ENCODE data around the gene KIAA1958. TPM values are rescaled to one million over a fixed set of nuclear protein-coding genes. Genes with fewer than 3 reads are reported as not detected.

Gene KIAA1958
- total and polyA plus RNA-seq, 9 donors = 5.7 to 40.3 (median 24.1) TPM

GRCh38 chr9:112712678-112713077, 226.1 kb downstream of the KIAA1958 start:
- 89 to 100% (median 92%) methylated on average over 3 of the region's 3 CpGs for WGBS, 3 donors
- no peak for DNase-seq
- intact Hi-C loops (cut with DNase I) = loop anchor here in 2 of 4 donors (5.0 to 10.0 kb wide), 2 partner anchors 618 to 625 kb away; no protein-coding TSS in a partner anchor
- H3K27ac ChIP-seq = no peak overlapping the region
- H3K27me3 ChIP-seq = no peaks in the 10 kb centered on the region
- no peaks in the 10 kb centered on the region for H3K9me3 ChIP-seq
- no peaks in the 10 kb centered on the region for H3K4me1 ChIP-seq (ENCODE audit: insufficient read depth)
- no peaks in the 10 kb centered on the region for H3K36me3 ChIP-seq
- TF ChIP-seq POLR2A (IDR thresholded peaks at IDR 0.05) (no peak), CTCF (IDR thresholded peaks at IDR 0.05) (no peak), EP300 (IDR thresholded peaks at IDR 0.05) (no peak)
- no peak overlapping the region for H3K4me3 ChIP-seq

DNA sequence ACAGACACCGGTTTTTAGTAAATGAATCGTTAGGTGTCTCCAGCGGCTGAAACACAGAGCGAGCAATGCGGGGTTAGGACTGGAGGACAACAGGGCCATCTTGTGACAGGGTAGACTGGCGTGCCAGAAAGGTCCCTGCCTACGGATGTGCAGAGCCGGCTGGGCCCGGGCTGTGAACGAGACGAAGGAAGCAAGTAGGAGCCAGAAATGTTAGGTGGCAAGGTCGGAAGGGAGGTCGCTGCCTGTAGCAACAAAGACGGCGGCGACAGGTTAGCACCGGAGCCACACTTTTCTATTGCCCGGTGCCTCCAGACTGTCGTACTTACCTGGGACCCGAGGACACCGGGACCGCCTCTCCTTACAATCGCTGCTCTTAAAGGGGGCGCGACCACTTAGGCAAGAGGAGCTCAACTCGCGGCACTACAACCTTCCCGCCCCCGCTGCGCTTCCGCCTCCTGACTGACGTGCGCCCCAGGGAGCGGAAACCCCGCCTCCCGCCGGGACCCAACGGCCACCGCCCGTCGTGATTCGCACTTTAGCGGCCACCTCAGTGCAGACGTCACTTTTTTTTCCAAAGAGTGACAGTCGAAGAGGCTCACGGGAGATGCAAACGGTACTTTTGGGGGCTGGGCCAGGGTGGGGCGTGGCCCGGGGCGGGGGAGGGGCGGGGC, 231.2 kb downstream of the KIAA1958 start, which contains the start of gene INIP:
Gene INIP (minus strand): TSS at position 457 of the 671 bp plus-strand sequence. CDS start 1,632 bp downstream, outside the sequence.
- intact Hi-C loops (cut with DNase I) = loop anchor here in 1 of 4 donors (10.0 kb wide), 1 partner anchor 623 kb away; no protein-coding TSS in a partner anchor
- 0 to 1% (median 1%) methylated on average over 45 to 51 of the region's 51 CpGs for WGBS, 3 donors
- DNase-seq = peak; percentile 92 to 96 (median 94)
- H3K9me3 ChIP-seq = no peaks in the 10 kb centered on the region
- H3K27ac ChIP-seq = peak within 1 kb of the TSS; percentile 79
- no peaks in the 10 kb centered on the region for H3K4me1 ChIP-seq (ENCODE audit: insufficient read depth)
- no peaks in the 10 kb centered on the region for H3K27me3 ChIP-seq
- TF ChIP-seq POLR2A (IDR thresholded peaks at IDR 0.05) = peak; percentile 62
- no peak for TF ChIP-seq CTCF (IDR thresholded peaks at IDR 0.05)
- H3K36me3 ChIP-seq = no peaks in the 10 kb centered on the region
- H3K4me3 ChIP-seq = peak within 1 kb of the TSS; percentile 62

Other genes starting within 250 kb of the KIAA1958 start
- gene PTBP3, start 153.2 kb upstream of the KIAA1958 start, total RNA-seq = 10 to 100 TPM; 27.7 to 40.2 (median 32.3) TPM
- 10 to 100 TPM in 1 of 2 donors, 1 to 10 TPM in 1; 9.4 to 29.3 TPM for gene PTBP3, start 153.2 kb upstream of the KIAA1958 start, polyA plus RNA-seq
- gene HSDL2, start 106.7 kb upstream of the KIAA1958 start, total RNA-seq = 10 to 100 TPM; 44.8 to 79.9 (median 66.1) TPM
- gene HSDL2, start 106.7 kb upstream of the KIAA1958 start, polyA plus RNA-seq = 10 to 100 TPM; 51.9 to 71.6 TPM
- gene INIP, start 231.3 kb downstream of the KIAA1958 start, total RNA-seq = 10 to 100 TPM in 6 of 7 donors, 1 to 10 TPM in 1; 7.4 to 26.3 (median 21.5) TPM
- 10 to 100 TPM in 1 of 2 donors, 1 to 10 TPM in 1; 7.4 to 19.4 TPM for gene INIP, start 231.3 kb downstream of the KIAA1958 start, polyA plus RNA-seq